Measurements from ENCODE around the gene CPA1.

The CPA1 gene

GRCh38 chr7:130356121-130356875, 24.0 kb upstream of the CPA1 start:
- FAIRE-seq (no peak), DNase-seq (ENCODE audit: insufficient read length, low spot score) (no peak)
- TF ChIP-seq CTCF (IDR thresholded peaks at IDR 0.05; ENCODE audit: insufficient read depth, missing control alignments): no peak

- no peak for TF ChIP-seq CTCF (IDR thresholded peaks at IDR 0.05; ENCODE audit: insufficient read depth, missing control alignments)
- DNase-seq (ENCODE audit: insufficient read length, low spot score) (no peak), FAIRE-seq (no peak)
Observed at GRCh38 chr7:130356876-130357611, 23.2 kb upstream of the CPA1 start.

- DNase-seq (ENCODE audit: insufficient read length, low spot score) (no peak), FAIRE-seq (no peak)
- TF ChIP-seq CTCF (IDR thresholded peaks at IDR 0.05; ENCODE audit: insufficient read depth, missing control alignments): no peak
Observed at GRCh38 chr7:130358471-130358870, 21.8 kb upstream of the CPA1 start.

- no peak for DNase-seq (ENCODE audit: insufficient read length, low spot score)
- FAIRE-seq: no peak
- no peak for TF ChIP-seq CTCF (IDR thresholded peaks at IDR 0.05; ENCODE audit: insufficient read depth, missing control alignments)
Observed at GRCh38 chr7:130359276-130359857, 20.9 kb upstream of the CPA1 start.

- TF ChIP-seq CTCF (IDR thresholded peaks at IDR 0.05; ENCODE audit: insufficient read depth, missing control alignments): no peak
- no peak for FAIRE-seq
- DNase-seq (ENCODE audit: insufficient read length, low spot score): no peak
Observed at GRCh38 chr7:130360518-130360917, 19.8 kb upstream of the CPA1 start.

GRCh38 chr7:130361681-130362080, 18.6 kb upstream of the CPA1 start:
- FAIRE-seq (no peak), DNase-seq (ENCODE audit: insufficient read length, low spot score) (no peak)
- no peak for TF ChIP-seq CTCF (IDR thresholded peaks at IDR 0.05; ENCODE audit: insufficient read depth, missing control alignments)

All from D721Med (cell line).